Pancreas (tissue), 10 donors: ENCODE data around the gene FAM200A. TPM values are rescaled to one million over a fixed set of nuclear protein-coding genes. Genes with fewer than 3 reads are reported as not detected.

ENCODE experiments used
- ATAC-seq, 4 donors: fragments of 200-7000 bp; cut with Tn5 transposase; one replicate each; pipeline versions ENCODE4 v1.8.0 to v1.9.1; 2020; ENCODE audit warnings: mild to moderate bottlenecking in 4 of 4, moderate library complexity in 4 of 4
- DNase-seq, 6 donors: peaks; one replicate each; pipeline ENCODE4 v3.0.0-alpha.2; 2020
- FAIRE-seq: peaks from 2 replicates; lab custom pipeline; 2012; peaks lifted over from hg19 to GRCh38; lab: Jason Lieb, UNC
- H3K27ac ChIP-seq, 4 donors: fragments of 200-600 bp; sonication (generic); 1 replicate in 3 of 4; 2 replicates in 1 of 4; pipeline versions ENCODE4 v1.5.0 to v1.8.0; 2020
- H3K27me3 ChIP-seq, 4 donors: fragments of 200-600 bp; one replicate each; pipeline ENCODE4 v1.8.0; 2021
- H3K36me3 ChIP-seq, 3 donors: fragments of 200-600 bp; sonication (generic) in 1 of 3; one replicate each; pipeline versions ENCODE4 v1.5.0 to v1.8.0; 2020 to 2021
- H3K4me1 ChIP-seq, 3 donors: fragments of 200-600 bp; one replicate each; pipeline ENCODE4 v1.8.0; 2021
- H3K4me3 ChIP-seq, 4 donors: fragments of 200-600 bp; sonication (generic) in 2 of 4; one replicate each; pipeline versions ENCODE4 v1.5.0 to v1.8.0; 2020 to 2021
- H3K9me3 ChIP-seq, 4 donors: fragments of 200-600 bp; one replicate each; pipeline ENCODE4 v1.8.0; 2021
- WGBS, 2 donors: extraction: QIAGEN DNeasy Blood & Tissue Kit; methylation state at CpG; one replicate each; pipeline ENCODE4 v1.1.7; 2013; 5-methylcytosine and 5-hydroxymethylcytosine counted together
- intact Hi-C, 3 donors: fragments of 100-400 bp; cut with DNase I; formaldehyde crosslinking; loops; one replicate each; pipeline versions ENCODE4 v1.11.1 to v1.14.2; 2022
- polyA plus RNA-seq, 2 donors: library from polyadenylated mRNA; stranded (reverse); fragments of 200-250 nt; gene quantifications; one replicate each; pipeline ENCODE4 v1.2.3, GENCODE V29; 2013
- total RNA-seq, 6 donors: library from RNA; stranded (reverse); fragmentation: NEBNext Ultra II Directional in 4 of 6; extraction: Animal tissue kit (Norgen Biotek cat#: 25700) in 4 of 6; gene quantifications; one replicate each; pipeline versions ENCODE4 v1.2.1 to v1.2.4, GENCODE V29; 2021 to 2023
- TF ChIP-seq, protein P1 (sequence below), 4 donors: fragments of 200-600 bp; sonication (generic) in 3 of 4; IDR thresholded peaks; one replicate each; pipeline versions ENCODE4 v1.5.0 to v1.8.0; 2021; ENCODE audit warnings: antibody characterized with exemption in 4 of 4
- donor health status: healthy with polysubstance abuse.
- donor health status: DM: no; HTN: no; CAD: no; lungs with moderate emphysema.
- donor health status: DM: no; HTN: no; CAD: no.
- donor health status: control.
- donor health status: control.
- donor health status: Bipolar disorder and iron deficiency.
- donor health status: DM: yes; HTN: yes; CAD: no.
- donor health status: DM: no; HTN: no; CAD: no.
- donor health status: DM: no; HTN: no; CAD: no.
- donor health status: DM: yes; HTN: yes; CAD: no.

FAM200A gene
- 1 to 10 TPM; 1.7 to 4.1 (median 2.3) TPM for total RNA-seq
- polyA plus RNA-seq, result 1 to 10 TPM; 2.3 to 4.3 TPM

DNA sequence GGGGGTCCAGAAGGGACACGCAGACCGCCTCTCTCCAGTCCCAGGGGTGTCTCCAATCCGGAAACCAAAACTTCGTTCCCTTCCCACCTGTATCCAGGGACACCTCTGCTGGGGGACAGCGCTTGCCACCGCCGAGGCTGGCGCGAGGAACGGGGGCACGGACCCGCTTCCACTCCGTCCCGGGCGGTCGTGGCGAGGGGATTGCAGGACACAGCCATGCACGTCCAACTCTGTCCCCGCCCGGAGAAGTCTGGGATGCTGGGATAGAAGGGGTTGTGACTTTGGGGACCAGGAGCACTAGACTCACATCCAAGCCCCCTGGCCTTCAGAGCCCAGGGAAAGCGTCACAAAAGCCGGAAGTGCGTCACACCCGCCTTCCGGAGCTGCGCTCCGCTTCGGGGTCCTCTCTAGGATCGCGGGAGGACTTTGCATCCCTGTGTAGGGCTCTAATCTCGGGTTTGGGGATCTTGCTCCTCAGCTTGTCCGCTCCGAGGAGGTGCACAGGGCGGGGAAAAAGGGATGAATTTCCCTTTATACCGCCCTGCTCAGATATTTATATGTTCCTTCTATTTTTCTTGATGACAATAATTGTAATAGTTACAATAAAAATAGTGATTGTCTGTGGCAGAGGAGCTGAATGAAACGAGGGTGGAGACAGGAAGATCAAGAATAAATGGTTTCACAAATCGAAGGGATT is at the start of gene FAM200A:
Gene FAM200A (minus strand): TSS at position 348 of the 697 bp plus-strand sequence. CDS start 3,707 bp downstream, outside the sequence.
- no peaks in the 10 kb centered on the region for H3K9me3 ChIP-seq
- FAIRE-seq (no peak), ATAC-seq (peak; percentile 98 to 100 (median 100)), DNase-seq (peak; percentile 72 to 89 (median 85))
- peak within 1 kb of the TSS; percentile 72 to 91 (median 90) for H3K4me3 ChIP-seq
- H3K27ac ChIP-seq, result peak within 1 kb of the TSS; percentile 58 to 77 (median 68)
- H3K27me3 ChIP-seq, result no peaks in the 10 kb centered on the region
- TF ChIP-seq, protein P1, sequence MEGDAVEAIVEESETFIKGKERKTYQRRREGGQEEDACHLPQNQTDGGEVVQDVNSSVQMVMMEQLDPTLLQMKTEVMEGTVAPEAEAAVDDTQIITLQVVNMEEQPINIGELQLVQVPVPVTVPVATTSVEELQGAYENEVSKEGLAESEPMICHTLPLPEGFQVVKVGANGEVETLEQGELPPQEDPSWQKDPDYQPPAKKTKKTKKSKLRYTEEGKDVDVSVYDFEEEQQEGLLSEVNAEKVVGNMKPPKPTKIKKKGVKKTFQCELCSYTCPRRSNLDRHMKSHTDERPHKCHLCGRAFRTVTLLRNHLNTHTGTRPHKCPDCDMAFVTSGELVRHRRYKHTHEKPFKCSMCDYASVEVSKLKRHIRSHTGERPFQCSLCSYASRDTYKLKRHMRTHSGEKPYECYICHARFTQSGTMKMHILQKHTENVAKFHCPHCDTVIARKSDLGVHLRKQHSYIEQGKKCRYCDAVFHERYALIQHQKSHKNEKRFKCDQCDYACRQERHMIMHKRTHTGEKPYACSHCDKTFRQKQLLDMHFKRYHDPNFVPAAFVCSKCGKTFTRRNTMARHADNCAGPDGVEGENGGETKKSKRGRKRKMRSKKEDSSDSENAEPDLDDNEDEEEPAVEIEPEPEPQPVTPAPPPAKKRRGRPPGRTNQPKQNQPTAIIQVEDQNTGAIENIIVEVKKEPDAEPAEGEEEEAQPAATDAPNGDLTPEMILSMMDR (IDR thresholded peaks at IDR 0.05), result no peak
- WGBS, 2 donors, result 0% methylated on average over 37 of the region's 37 CpGs
- peaks cover 0 to 5% (median 3%) of the 10 kb centered on the region in 3 donors for H3K36me3 ChIP-seq
- peaks cover 3 to 7% (median 6%) of the 10 kb centered on the region in 3 donors for H3K4me1 ChIP-seq
- intact Hi-C loops, result no loop called here

DNA sequence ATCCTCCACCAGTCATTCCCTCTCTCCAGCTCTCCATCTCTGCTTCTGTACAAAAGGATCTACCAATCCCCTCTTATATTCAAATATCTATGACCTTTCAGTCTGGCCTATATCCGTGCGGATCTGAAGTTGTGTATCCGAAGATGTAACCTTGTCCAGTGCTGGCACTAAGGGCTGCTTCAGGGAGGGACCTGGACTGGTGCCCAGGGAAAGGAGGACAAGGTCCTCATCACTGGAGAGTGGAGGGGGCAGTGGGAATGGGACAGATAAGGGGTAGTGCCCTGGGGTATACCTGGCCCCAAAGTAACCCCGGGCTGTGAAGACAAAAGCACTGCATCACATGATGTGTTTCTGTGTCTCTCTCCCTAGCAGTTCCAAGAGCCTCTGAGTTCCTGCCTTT is 47.9 kb upstream of the FAM200A start:
- ATAC-seq (no peak), DNase-seq (no peak), FAIRE-seq (no peak)
- WGBS, 2 donors, result 73 to 74% methylated on average over 4 of the region's 4 CpGs
- no peaks in the 10 kb centered on the region for H3K27me3 ChIP-seq
- H3K4me3 ChIP-seq, result no peak overlapping the region
- TF ChIP-seq, protein P1 (IDR thresholded peaks at IDR 0.05), result no peak
- no peaks in the 10 kb centered on the region for H3K36me3 ChIP-seq
- H3K9me3 ChIP-seq, result no peaks in the 10 kb centered on the region
- H3K27ac ChIP-seq, result no peak overlapping the region
- H3K4me1 ChIP-seq, result no peaks in the 10 kb centered on the region
- intact Hi-C loops, result no loop called here

DNA sequence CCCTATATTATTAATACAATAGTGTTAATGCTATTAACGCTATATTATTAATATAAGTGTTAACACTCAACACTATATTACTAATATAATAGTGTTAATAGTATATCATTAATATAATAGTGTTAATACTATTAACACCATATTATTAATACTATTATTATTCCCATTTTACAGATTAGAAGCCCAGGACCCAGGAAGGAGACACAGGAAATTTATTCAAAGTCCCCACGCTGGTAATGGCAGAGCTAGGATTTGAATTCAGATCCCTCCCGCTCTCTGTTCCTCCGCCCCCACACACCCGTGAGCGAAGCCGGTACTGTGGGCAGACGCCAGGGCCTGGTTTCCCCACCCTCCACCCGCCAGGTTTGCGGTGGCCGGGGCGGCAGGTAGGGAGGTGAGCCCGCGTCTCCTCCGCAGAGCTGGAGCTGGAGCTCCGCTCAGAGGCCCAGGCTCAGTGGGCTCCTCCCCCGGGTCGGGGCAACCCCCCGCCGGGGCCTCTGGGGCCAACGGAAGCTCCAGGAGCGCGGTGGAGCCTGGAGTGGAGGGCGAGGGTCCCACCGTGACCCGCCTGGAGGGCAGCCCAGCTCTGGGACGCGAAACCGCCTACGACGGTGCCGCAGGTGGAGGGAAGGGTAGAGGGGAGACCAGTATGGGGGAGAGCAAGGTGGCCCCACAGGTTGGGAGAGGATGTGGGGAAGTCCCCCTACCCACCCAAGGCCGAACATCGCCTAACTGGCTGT is 46.0 kb upstream of the FAM200A start, which contains the start of gene TMEM225B:
Gene TMEM225B (plus strand): TSS at position 506 of the 740 bp plus-strand sequence. CDS start 6,122 bp downstream, outside the sequence.
- H3K36me3 ChIP-seq, result no peaks in the 10 kb centered on the region
- no peaks in the 10 kb centered on the region for H3K9me3 ChIP-seq
- 72 to 74% methylated on average over 34 of the region's 34 CpGs for WGBS, 2 donors
- TF ChIP-seq, protein P1 (IDR thresholded peaks at IDR 0.05), result no peak
- no peak within 1 kb of the TSS for H3K4me3 ChIP-seq
- intact Hi-C loops, result no loop called here
- FAIRE-seq (no peak), DNase-seq (no peak), ATAC-seq (no peak)
- no peak within 1 kb of the TSS for H3K27ac ChIP-seq
- H3K27me3 ChIP-seq, result no peaks in the 10 kb centered on the region
- H3K4me1 ChIP-seq, result no peaks in the 10 kb centered on the region

DNA sequence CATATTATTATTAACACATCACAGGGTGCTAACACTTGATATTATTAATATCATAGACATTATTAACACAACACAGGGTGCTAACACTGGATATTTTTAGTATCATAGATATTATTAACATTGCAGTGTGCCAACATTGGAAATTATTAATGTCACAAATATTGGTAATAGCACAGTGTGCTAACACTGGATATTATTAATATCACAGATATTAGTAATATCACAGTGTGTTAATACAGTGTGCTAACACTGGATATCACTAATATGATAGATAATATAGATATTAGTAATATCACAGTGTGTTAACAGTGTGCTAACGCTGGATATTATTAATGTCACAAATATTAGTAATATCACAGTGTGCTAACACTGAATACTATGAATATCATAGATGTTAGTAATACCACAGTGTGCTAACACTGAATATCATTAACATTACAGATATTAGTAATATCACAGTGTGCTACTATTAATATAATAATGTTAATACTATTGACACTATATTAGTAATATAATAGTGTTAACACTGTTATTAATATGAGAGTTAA is 44.6 kb upstream of the FAM200A start:
- no peak for DNase-seq
- Histone ChIP-seq H3K4me1 (no peaks in the 10 kb centered on the region), H3K36me3 (no peaks in the 10 kb centered on the region), H3K27ac (no peak overlapping the region), H3K4me3 (no peak overlapping the region), H3K27me3 (no peaks in the 10 kb centered on the region), H3K9me3 (no peaks in the 10 kb centered on the region)
- TF ChIP-seq, protein P1 (IDR thresholded peaks at IDR 0.05), result no peak
- FAIRE-seq, result no peak
- no peak for ATAC-seq
- intact Hi-C loops, result no loop called here
- WGBS, 2 donors, result 80 to 83% methylated on average over 1 of the region's 1 CpG
